ENCODE results near the gene SNIP1.
A peak's percentile ranks its signal among the peaks of the same experiment; 100 is the strongest.
"Not testable (repeated sequence)": the region's sequence is repeated elsewhere in the genome, so short reads cannot be mapped to it uniquely, and the experiment has no call there.

The SNIP1 gene

DNA sequence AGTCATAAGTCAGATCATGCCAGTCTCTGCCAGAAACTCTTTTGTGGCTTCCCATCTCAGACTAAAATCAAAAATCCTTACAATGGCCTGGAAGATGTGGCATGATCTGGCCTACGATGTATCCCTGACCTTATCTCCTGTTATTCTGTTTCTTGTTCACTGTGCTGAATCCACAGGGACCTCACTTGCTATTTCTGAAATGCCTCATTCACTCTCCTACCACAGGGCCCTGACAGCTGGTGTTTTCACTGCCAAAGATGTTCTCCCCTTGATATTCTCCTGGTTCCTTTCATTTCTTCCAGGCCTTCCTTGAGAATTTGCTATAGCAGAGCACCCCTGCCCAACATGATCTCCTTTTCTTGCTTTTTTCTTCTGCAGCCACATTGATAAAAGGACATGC, 4.3 kb upstream of the SNIP1 start:
- DNase-seq = no peak

DNA sequence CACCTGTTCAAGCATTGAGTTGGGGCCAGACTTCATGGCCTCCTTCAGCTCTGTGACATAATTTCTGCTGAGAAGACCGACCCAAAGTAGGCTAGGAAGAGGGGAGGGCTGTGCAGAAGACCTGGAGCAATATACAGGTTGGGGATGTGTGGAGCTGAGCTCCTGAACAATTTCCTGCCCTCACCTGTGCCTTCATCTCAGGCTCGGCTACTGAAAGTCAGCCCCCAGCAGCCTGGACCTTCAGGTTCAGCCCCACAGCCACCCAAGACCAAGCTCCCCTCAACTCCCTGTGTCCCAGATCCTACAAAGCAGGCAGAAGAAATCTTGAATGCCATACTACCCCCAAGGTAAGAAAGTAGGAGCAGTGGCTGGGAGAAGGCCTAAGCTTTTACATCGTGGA, 3.3 kb upstream of the SNIP1 start:
- DNase-seq = no peak

- DNase-seq = peak in 2 of 5 donors; percentile 4 to 34
Measured at GRCh38 chr1:37556712-37557196, 2.7 kb upstream of the SNIP1 start, which contains the start of gene DNALI1. Gene DNALI1 (plus strand): TSS chr1:37556940. CDS start chr1:37556995, 55 bp downstream.

DNA sequence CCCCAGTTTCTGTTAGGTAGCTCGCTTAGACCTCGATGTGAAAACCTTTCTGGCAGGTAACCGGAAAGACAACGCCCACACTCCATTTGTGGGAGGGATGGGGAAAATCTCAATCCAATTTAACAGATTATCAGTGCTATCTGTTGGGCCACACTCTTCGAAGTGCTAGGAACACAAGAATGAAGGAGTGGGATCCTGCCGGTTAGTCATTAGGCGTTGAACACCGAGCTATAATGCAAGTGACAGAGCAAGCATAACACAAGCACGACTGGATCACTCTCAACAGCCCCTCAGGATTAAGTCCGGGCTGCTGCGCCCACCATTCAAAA, 531 bp downstream of the SNIP1 start:
- DNase-seq = no peak

DNA sequence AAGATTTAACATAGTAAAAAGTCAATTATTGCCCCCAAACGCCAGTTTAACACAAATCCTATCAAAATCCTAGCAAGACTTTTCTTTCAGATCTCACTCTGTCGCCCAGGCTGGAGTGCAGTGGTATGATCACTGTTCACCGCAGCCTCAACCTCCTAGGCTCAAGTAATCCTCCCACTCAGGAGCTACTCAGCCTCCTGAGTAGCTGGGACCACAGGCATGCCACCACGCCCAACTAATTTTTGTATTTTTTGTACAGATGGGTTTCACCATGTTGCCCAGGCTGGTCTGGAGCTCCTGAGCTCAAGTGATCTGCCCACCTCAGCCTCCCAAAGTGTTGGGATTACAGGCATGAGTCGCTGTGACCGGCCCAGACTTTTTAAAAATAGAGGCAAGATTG, 4.8 kb downstream of the SNIP1 start:
- no peak for DNase-seq

- DNase-seq = no peak
Measured at GRCh38 chr1:37545019-37545418, 9.1 kb downstream of the SNIP1 start.

GRCh38 chr1:37544530-37544929, 9.6 kb downstream of the SNIP1 start:
- DNase-seq = no peak

DNA sequence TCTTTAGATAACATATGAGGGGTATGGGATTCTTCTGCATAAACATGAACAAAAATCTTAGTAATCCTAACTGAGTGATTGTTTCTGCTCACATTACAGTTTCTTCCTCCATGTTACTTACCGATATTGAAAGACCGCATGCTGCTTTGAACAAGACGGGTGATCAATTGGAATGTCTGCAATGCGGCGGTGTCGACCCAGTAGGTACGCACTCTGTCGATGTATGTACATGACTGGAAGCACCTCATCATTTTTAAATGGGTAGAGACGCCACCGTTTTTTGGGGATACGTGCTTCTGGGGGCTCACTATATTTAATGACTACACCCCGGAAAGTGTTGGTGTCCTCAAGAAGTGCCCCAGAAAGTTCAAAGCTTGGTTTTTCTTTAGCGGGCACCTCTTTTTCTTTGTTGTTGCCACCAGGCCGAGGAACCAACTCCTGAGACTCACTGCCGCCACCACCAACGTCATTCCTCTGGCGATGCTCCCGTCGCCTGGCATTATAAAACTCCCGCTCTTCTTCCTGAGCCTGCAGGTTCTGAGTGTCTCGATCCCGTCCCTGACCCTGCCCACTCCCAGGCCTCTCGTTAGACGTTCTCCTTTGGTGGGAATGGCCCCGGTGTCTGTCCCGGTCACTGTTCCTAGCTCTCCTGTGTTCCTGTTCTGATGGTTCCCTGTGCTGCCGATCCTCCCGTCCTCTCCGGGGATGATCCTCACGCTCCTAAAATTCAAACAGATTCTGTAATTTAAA, 13.9 kb downstream of the SNIP1 start:
- no peak for DNase-seq

DNA sequence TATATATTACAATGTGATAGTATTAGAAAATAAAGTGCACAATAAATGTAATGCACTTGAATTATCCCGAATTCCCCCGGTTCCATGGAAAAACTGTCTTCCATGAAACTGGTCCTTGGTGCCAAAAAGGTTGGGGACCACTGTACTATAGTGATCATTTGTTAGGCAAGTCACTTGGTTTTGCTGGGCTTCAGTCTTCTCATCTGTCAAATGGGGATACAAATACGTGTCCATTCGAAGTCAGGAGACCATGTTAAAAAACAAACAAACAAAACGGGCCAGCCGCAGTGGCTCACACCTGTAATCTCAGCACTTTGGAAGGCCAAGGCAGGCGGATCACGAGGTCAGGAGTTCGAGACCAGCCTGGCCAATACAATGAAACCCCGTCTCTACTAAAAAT, 14.9 kb downstream of the SNIP1 start:
- DNase-seq = not testable (repeated sequence)

DNA sequence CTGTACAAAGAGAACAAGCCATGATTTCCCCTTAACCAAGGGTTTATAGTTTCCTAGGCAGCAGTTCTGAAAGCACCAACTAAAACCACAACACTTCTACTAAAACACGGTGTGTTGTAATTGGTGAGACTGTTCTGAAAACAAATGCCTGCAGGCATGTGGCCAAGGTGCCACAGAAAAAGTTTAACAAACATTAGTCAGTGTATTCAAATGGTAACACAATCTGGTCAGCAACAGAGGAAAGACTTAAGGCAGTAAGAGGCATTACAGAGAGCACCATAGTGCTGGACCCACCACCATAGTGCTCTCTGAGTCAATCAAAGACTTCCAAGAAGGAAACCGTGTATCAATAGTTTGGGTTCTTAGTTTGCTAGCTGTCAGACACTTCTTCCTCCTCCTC, 16.7 kb downstream of the SNIP1 start:
- DNase-seq = peak in 1 of 5 donors; percentile 17

DNA sequence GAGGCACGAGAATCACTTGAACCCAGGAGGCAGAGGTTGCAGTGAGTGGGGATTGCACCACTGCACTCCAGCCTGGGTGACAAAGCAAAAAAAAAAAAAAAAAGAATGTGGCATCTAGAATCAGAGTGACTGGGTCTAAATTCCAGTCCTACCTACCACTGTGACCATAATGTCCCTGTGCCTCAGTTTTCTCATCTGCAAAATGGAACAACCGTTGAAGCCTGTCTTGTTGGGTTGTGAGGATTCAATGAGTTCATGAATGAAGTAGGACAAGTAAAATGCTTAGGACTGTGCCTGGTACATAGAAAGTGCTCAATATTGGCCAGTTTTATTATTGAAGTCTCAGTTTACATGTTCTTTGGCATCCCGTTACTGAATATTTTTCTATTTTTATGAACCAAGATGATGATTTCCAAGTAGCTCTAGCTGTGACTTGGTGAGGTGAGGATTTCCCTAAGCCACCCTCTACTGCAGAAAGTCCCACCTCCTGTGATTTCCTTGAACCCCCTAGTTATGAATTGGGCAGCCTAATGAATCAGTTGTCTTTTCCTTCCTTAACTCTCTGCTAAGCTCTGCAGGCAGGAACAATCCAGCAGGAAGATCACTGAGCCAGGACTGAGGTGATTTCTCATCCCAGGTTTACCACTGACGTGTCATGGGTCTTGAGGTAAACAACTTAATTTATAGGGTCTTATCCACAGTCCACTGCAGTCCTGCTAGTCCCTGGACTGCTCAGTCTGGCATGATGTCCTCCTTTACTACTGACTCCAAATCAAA, 20.6 kb downstream of the SNIP1 start:
- DNase-seq = no peak

DNA sequence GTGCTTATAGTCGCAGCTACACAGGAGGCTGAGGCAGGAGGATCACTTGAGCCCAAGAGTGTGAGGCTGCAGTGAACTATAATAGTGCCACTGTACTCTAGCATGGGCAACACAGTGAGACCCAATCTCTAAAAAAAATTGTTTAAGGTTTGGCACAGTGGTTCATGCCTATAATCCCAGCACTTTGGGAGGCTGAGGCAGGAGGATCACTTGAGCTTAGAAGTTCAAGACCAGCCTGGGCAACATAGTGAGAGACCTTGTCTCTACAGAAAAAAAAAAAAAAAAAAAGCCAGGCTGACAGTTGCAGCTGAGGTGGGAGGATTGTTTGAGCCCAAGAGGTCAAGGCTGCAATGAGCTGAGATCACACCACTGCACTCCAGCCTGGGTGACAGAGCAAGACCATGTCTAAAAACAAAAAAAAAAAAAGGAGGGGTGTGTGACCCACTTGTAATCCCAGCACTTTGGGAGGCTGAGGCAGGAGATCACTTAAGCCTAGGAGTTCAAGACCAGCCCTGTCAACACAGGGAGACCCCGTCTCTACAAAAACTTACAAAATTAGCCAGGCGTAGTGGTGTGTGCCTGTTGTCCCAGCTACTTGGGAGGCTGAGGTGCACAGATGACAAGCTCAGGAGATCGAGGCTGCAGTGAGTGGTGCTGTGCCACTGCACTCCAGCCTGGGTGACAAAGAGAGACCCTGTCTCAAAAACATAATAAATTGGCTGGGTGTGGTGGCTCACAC, 21.5 kb downstream of the SNIP1 start:
- DNase-seq = not testable (repeated sequence)

GRCh38 chr1:37529888-37530287, 24.2 kb downstream of the SNIP1 start:
- DNase-seq = not testable (repeated sequence)

GRCh38 chr1:37519613-37520012, 34.5 kb downstream of the SNIP1 start:
- no peak for DNase-seq

- peak in 4 of 5 donors; percentile 12 to 53 (median 20) for DNase-seq
Measured at GRCh38 chr1:37518929-37519328, 35.2 kb downstream of the SNIP1 start.

- DNase-seq = not testable (repeated sequence)
Measured at GRCh38 chr1:37518241-37518640, 35.9 kb downstream of the SNIP1 start.

DNA sequence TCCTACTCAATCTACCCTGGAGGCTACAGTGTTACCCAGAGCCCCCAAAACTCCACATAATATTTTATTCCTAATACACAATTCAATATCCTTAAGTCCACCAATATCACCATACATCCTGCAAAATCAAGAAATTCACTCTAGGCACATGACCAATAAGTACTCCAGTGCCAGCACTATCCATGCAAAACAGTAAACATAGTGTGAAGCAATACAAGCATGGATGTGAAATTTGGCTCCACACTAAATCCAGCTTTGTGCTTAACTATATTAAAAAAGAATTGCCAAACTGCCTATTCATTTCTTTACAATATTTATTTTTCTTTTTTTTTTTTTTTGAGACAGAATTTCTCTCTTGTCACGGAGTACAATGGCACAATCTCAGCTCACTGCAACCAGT, 36.5 kb downstream of the SNIP1 start:
- no peak for DNase-seq

- DNase-seq = no peak
Measured at GRCh38 chr1:37515185-37516034, 38.7 kb downstream of the SNIP1 start.

DNA sequence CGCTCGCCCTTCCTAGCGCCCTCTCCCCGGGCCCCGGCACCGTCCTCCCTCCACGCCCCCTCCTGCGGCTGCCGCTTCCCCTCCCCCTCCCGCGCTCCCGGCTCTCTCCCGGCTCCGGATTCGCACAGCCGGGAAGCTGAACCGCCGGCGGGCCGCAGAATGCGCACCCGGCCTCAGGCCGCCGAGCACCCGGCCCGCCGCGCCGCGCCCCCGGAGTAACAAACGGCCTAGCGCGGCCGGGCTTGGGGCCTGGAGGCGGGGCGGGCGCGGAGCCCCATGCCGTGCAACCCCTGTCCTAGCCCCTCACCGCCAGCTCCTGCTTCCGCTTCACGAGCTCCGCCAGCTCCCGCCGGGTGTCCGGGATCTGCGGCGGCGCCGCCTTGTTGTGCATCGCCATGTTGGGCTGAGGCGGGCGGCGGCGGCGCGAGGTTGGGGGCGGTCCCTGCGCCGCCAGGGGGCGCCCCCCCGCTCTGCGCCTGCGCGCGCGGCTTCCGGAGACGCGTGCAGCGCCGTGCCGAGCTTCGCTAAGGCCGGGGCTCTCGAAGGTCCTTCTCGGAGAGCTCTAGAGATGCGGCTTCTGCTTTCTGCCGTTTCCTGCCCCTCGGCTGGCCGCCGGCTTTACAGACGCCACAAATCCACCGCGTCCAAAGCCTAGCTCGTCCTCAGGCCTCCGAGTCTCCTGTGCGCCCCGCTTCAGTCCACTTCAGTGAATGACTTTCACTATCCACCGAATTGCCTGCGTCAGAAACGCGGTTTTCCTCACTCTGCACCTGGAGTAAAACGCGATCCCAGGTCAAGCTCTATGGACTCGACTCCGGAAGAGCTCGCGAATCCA, 39.5 kb downstream of the SNIP1 start, which contains the start of gene MEAF6:
Gene MEAF6 (minus strand): TSS at position 417 of the 835 bp plus-strand sequence. CDS start 20 bp downstream, at position 397.
- peak; percentile 74 to 87 (median 78) for DNase-seq

GRCh38 chr1:37513795-37514349, 40.2 kb downstream of the SNIP1 start:
- DNase-seq = peak; percentile 13 to 35 (median 30)

GRCh38 chr1:37509181-37509580, 44.9 kb downstream of the SNIP1 start:
- DNase-seq = no peak

All from T-helper 1 cell (primary cell).